GM18868 (cell line): ENCODE results near the gene CNN1.
"Not testable (repeated sequence)": the region's sequence is repeated elsewhere in the genome, so short reads cannot be mapped to it uniquely, and the experiment has no call there.

Experiments
- ATAC-seq: cut with Tn5 transposase; IDR thresholded peaks from one replicate; pipeline ENCODE4 v1.9.1; 2021; ENCODE audit warnings: mild to moderate bottlenecking, moderate library complexity; ENCODE audit not compliant: unreplicated experiment

Gene CNN1

GRCh38 chr19:11598746-11599145, 60.1 kb downstream of the CNN1 start:
- ATAC-seq: no peak

- ATAC-seq: not testable (repeated sequence)
Observed at GRCh38 chr19:11599704-11600103, 61.1 kb downstream of the CNN1 start.
